ENCODE results near the gene RPLP2.

RPLP2 gene

GRCh38 chr11:839280-839623 is 29.5 kb downstream of the RPLP2 start:
- DNase-seq = no peak

DNA sequence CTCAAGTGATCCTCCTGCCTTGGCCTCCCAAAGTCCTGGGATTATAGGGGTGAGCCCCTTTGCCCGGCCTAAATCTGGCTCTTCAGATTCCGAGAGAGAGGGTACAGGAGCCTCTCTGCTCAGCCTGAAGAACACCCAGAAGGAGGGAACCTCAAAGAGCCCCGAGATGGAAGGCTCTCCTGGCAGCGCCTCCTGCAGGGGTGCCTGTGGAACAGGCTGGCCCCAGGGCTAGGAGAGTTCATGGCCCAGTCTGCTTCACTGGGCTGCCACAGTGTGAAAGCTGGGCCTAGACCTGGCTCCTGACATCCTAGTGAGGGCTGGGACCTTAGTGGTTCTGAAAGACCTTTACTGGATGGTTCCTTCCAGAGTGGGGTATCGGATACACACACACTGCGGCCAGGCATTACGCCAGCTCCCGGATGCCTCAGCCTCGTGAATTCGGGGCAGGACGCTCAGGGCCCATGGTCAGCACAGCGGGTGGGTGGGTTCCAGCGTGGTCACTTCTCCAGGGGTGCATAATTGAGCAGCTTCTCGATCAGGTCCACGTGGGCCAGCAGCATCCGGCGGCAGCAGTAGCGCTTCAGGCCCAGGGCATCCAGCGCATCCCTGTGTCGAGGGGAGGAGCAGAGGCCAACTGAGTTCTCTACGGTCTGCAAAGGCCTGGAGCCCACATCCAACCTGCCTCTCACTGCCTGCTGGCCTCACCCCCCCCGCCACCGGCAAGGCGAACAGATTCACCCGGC is 30.3 kb downstream of the RPLP2 start:
- no peak for DNase-seq

DNA sequence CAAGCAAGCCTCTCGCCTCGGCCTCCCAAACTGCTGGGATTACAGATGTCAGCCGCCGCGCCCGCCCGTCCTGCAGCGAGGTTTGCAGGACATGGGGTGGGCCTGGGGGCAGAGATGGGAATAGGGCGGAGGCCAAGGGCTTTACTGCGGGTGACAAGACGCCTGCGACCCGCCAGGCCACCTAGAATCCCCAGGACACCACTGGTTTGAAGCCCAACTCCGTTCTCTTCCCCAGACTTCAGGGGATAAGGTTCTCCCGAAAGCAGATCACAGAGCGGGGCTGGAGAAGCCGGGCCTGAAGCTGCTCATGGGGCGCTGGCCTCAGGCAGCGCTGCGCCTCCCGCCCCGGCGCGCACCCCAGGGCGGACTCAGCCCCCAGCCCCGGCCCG is 32.2 kb downstream of the RPLP2 start:
- DNase-seq = no peak

DNA sequence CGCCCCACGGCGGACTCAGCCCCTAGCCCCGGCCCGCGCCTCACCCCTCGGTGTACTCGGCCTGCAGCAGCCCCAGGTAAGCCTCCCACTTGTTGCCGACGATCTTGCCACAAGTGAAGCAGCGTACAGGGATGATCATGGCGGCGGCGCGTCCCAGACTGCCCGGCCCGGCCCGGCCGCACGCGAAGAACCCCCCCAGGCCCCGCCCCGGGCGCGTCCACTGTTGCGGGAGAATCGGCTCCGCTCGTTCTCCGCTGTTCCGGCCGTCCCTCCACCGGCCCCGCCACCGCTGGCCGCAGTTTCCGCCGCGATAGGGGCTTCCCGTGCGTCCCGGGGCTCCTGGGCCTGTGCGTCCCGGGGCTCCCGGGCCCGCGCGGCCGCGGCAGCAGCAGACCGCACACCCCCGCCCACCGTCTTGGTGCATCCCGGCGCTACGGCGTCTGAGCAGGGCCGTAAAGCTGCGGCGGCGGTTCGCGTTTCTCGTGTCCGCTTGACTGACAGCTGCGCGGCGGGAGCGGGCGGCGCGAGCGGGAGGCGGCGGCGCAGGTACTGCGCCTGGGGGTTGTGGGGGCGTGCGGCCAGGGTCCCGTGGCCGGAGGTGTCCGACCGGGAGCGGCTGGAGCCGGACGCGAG is 32.7 kb downstream of the RPLP2 start, which contains the start of the genes POLR2L and TSPAN4:
Gene POLR2L, minus strand, starts transcription at position 160 of the 633 bp plus-strand sequence. Its CDS starts 21 bp downstream, at position 139.
Gene TSPAN4, plus strand, starts transcription at position 483 of the 633 bp plus-strand sequence. CDS start 7,453 bp downstream, outside the sequence.
- DNase-seq = no peak

DNA sequence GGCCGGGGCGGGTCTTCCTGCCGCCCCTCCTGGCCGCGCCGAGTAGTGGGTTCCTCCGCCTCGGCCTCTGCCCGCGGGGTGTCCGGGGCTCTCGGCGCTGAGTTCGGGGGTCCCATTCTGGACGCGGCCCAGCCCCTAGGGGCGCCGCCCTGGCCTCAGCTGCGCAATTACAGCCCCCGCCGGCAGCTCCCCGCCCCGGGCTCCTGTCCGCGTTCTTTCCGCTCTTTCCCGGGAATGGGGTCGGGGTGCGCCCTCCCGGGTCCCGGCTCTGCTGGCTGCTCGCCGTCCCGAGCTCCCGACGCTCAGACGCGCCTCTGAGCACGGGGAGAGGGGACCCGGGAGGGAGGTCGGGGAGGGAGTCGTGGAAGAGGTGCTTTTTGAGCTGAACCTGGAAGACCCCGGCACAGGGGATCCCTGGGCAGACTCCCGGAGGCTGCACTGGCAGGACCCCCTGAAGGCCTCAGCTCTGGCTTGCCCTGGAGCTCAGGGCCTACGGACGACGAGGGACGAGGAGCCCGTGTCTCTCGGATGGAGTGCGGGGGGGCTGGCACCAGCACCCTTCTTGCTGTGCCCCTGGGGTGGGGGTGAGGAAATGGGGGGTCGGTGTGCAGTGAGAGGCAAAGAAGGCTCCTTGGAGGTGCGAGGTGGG is 33.4 kb downstream of the RPLP2 start:
- no peak for DNase-seq

GRCh38 chr11:843818-844692 is 34.3 kb downstream of the RPLP2 start:
- no peak for DNase-seq

DNA sequence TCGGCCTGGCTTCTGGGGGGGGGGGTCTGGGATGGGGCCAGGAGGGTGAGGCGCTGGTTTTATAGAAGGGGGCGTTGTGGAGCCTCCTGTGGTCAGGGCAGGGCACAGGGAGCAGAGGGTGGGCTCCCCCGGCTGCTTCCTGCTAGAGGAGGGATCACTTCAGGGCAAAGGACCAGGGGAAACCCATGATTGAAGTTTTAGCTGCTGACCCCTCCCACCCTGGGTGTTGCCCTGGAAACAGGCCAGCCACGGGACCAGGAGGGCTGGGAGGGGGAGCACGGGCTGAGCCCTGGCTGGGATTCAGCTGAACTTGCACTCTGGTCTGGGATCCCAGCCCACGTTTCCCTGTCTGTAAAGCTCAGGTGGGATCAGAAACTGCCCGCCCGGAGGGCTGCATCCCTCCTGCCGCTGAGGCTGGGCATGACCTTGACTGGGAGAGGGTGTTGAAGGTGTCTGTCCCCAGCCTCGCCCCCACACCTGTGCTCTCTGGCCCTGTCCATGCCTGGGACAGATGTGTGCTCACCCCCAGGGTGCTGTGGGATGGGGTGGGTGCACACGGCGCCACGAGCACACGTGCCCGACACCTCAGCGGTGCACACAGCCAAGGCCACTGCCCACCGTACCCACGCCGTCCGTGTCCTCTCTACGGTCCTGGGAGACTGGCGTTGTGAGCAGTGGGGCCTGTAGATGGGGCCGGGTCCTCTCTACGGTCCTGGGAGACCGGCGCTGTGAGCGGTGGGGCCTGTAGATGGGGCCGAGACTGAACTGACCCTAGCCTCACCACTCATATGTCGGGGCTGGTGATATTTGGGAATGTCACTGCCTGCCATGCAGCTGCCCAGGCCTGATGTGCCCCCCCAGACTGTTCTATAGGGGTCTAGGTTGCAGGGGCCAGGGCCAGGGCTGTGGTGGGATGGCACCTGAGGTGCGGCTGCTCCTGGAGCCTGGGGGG is 35.2 kb downstream of the RPLP2 start:
- DNase-seq = no peak

DNA sequence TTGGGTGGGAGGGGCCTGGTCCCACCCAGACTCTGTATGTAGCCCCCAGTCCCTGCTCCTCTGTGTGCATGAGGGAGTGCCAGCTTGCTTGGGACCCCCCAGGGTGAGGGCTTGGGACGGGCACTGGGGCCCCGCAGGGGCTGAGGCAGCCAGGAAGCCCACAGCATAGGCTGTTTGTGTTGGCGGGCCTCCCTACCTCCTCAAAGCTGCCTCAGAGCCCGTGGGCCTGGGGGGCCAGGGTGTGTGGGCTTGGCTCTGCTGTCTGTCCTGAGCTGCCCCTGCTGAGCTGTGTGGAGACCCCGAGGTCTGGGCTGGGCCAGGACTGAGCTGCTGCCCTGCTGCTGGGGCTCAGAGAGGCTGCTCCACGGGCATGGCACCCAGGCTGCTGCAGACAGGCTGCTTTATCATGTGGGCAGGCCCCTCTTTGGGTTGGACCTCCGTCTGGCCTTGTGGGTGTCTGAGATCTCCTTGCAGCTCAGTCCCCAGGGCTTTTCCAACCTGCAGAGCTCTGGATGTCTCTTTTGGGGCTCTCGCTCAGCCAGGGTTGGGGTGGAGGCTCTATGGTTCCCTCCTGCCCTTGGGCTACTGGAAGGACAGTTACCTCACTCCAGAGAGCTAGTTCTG is 36.2 kb downstream of the RPLP2 start:
- no peak for DNase-seq

GRCh38 chr11:846496-847098 is 36.8 kb downstream of the RPLP2 start:
- DNase-seq = no peak

GRCh38 chr11:847876-848275 is 38.1 kb downstream of the RPLP2 start:
- no peak for DNase-seq

GRCh38 chr11:848380-848931 is 38.7 kb downstream of the RPLP2 start:
- no peak for DNase-seq

- DNase-seq = no peak
Observed at GRCh38 chr11:849104-849824, 39.5 kb downstream of the RPLP2 start.

GRCh38 chr11:849951-850774 is 40.4 kb downstream of the RPLP2 start:
- no peak for DNase-seq

- no peak for DNase-seq
Observed at GRCh38 chr11:850775-851763, 41.3 kb downstream of the RPLP2 start.

- DNase-seq = no peak
Observed at GRCh38 chr11:852762-853161, 43.0 kb downstream of the RPLP2 start.

- no peak for DNase-seq
Observed at GRCh38 chr11:853682-854448, 44.1 kb downstream of the RPLP2 start.

Measured in NCI-H1436 treated with DMSO at 0.1 percent for 48 hours (cell line).